OCI-LY1 (cell line): Measurements from ENCODE around the gene PTPN6.
"Not testable (repeated sequence)": the region's sequence is repeated elsewhere in the genome, so short reads cannot be mapped to it uniquely, and the experiment has no call there.

Experiments
- EZH2 ChIP-seq: fragments of 200-600 bp; sonication (generic), shearing (Covaris generic); IDR thresholded peaks from 2 replicates; pipeline ENCODE4 v1.8.0; 2017; ENCODE audit warnings: borderline replicate concordance, mixed run types, mild to moderate bottlenecking, antibody characterized with exemption, low read length, moderate library complexity, mixed read lengths
- TF ChIP-seq, protein P1 (sequence below): fragments of 200-600 bp; sonication (generic), shearing (Covaris generic); IDR thresholded peaks from 2 replicates; pipeline ENCODE4 v1.5.1; 2017; ENCODE audit warnings: mild to moderate bottlenecking, antibody characterized with exemption, low read length, moderate library complexity, mixed read lengths

DNA sequence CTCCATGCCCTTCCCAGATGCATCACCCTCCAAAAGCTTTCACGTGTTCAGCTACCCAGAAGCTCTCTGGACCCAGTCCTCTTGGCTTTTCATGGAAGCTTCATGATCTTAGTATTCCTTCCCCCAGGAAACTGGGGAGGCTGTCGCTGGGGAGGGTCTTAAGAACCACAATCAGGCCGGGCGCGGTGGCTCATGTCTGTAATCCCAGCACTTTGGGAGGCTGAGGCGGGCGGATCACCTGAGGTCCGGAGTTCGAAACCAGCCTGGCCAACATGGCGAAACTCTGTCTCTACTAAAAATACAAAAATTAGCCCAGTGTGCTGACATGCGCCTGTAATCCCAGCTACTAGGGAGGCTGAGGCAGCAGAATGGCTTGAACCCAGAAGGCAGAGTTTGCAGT lies 43.0 kb upstream of the PTPN6 start:
- TF ChIP-seq, protein P1, sequence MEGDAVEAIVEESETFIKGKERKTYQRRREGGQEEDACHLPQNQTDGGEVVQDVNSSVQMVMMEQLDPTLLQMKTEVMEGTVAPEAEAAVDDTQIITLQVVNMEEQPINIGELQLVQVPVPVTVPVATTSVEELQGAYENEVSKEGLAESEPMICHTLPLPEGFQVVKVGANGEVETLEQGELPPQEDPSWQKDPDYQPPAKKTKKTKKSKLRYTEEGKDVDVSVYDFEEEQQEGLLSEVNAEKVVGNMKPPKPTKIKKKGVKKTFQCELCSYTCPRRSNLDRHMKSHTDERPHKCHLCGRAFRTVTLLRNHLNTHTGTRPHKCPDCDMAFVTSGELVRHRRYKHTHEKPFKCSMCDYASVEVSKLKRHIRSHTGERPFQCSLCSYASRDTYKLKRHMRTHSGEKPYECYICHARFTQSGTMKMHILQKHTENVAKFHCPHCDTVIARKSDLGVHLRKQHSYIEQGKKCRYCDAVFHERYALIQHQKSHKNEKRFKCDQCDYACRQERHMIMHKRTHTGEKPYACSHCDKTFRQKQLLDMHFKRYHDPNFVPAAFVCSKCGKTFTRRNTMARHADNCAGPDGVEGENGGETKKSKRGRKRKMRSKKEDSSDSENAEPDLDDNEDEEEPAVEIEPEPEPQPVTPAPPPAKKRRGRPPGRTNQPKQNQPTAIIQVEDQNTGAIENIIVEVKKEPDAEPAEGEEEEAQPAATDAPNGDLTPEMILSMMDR = not testable (repeated sequence)
- TF ChIP-seq EZH2 = not testable (repeated sequence)
